Embryonic facial prominence (tissue), 1 donor: Measurements from ENCODE around the gene VSIG4.
"Not testable (repeated sequence)": the region's sequence is repeated elsewhere in the genome, so short reads cannot be mapped to it uniquely, and the experiment has no call there.

Source experiments
- DNase-seq: peaks from one replicate; pipeline ENCODE4 v3.0.0-alpha.2; 2016; ENCODE audit errors: extremely low spot score

The VSIG4 gene

DNA sequence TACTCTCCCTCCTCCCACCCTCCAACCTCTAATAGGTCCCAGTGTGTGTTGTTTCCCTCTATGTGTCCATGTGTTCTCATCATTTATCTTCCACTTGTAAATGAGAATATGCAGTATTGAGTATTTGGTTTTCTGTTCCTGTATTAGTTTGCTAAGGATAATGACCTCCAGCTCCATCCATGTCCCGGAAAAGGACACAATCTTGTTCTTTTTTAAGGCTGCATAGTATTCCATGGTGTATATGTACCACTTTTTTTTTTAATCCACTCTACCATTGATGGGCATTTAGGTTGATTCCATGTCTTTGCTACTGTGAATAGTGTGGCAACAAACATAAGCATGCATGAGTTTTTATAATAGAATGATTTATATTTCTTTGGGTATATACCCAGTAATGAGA, 62.7 kb downstream of the VSIG4 start:
- not testable (repeated sequence) for DNase-seq

GRCh38 chrX:65976161-65976560, 63.7 kb downstream of the VSIG4 start:
- DNase-seq = no peak

DNA sequence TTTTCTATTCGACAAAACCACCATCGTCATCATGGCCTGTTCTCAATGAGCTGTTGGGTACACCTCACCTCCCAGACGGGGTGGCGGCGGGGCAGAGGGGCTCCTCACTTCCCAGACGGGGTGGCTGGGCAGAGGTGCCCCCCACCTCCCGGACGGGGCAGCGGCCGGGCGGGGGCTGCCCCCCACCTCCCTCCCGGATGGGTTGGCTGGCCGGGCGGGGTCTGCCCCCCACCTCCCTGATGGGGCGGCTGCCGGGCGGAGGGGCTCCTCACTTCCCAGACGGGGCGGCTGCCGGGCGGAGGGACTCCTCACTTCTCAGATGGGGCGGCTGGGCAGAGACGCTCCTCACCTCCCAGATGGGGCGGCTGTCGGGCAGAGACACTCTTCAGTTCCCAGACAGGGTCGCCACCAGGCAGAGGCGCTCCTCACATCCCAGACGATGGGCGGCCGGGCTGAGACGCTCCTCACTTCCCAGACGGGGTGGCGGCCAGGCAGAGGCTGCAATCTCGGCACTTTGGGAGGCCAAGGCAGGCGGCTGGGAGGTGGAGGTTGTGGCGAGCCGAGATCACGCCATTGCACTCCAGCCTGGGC, 64.6 kb downstream of the VSIG4 start:
- DNase-seq = not testable (repeated sequence)
